Fibroblast of lung (primary cell): ENCODE data around the gene SGCG. TPM values are rescaled to one million over a fixed set of nuclear protein-coding genes. Genes with fewer than 3 reads are reported as not detected.
"Not testable (repeated sequence)": the region's sequence is repeated elsewhere in the genome, so short reads cannot be mapped to it uniquely, and the experiment has no call there.

Experiments
- DNase-seq, 2 donors: peaks; one replicate each; pipeline versions ENCODE4 v3.0.0 to v3.0.0-alpha.2; 2010; ENCODE audit warnings: low read depth in 2 of 2
- H2AFZ ChIP-seq: 2 replicates; pipeline ENCODE4 v1.5.1; 2012; ENCODE audit warnings: low read length, control low read depth, inconsistent platforms
- H3K27ac ChIP-seq: 2 replicates; pipeline ENCODE4 v1.5.1; 2011; ENCODE audit warnings: low read length, control low read depth; ENCODE audit not compliant: insufficient read depth
- H3K27me3 ChIP-seq: 2 replicates; pipeline ENCODE4 v1.5.1; 2011; ENCODE audit warnings: mild to moderate bottlenecking, low read length; ENCODE audit not compliant: control insufficient read depth, insufficient read depth
- H3K36me3 ChIP-seq: 2 replicates; pipeline ENCODE4 v1.5.1; 2011; ENCODE audit warnings: low read length; ENCODE audit not compliant: control insufficient read depth, insufficient read depth
- H3K4me1 ChIP-seq: 2 replicates; pipeline ENCODE4 v1.5.1; 2011; ENCODE audit warnings: low read length; ENCODE audit not compliant: control insufficient read depth, insufficient read depth; ENCODE audit errors: extremely low read depth
- H3K4me2 ChIP-seq: 2 replicates; pipeline ENCODE4 v1.5.1; 2011; ENCODE audit warnings: low read length, control low read depth; ENCODE audit not compliant: insufficient read depth; ENCODE audit errors: extremely low read depth
- H3K4me3 ChIP-seq, 4 experiments: fragments of 200-600 bp in 1 of 4; sonication (generic) in 1 of 4; replicated peaks in 1 of 4; 2 replicates each; pipeline ENCODE4 v1.5.1; 2011 to 2016; ENCODE audit warnings: low read length in 4 of 4, low read depth in 3 of 4, mild to moderate bottlenecking in 3 of 4, control low read depth in 2 of 4, inconsistent platforms in 1 of 4, mixed read lengths in 1 of 4; ENCODE audit not compliant: insufficient read depth in 1 of 4; ENCODE audit errors: control extremely low read depth in 1 of 4
- H3K79me2 ChIP-seq: 2 replicates; pipeline ENCODE4 v1.5.1; 2012; ENCODE audit warnings: mild to moderate bottlenecking, low read length, inconsistent platforms; ENCODE audit not compliant: control insufficient read depth, insufficient read depth
- H3K9ac ChIP-seq: 2 replicates; pipeline ENCODE4 v1.5.1; 2011; ENCODE audit warnings: mild to moderate bottlenecking, low read length, control low read depth; ENCODE audit not compliant: insufficient read depth
- H3K9me3 ChIP-seq: 2 replicates; pipeline ENCODE4 v1.5.1; 2012; ENCODE audit warnings: low read depth, low read length; ENCODE audit not compliant: control insufficient read depth, insufficient read depth
- H4K20me1 ChIP-seq: 2 replicates; pipeline ENCODE4 v1.5.1; 2011; ENCODE audit warnings: low read length; ENCODE audit not compliant: control insufficient read depth, insufficient read depth; ENCODE audit errors: extremely low read depth
- CTCF ChIP-seq, 2 donors: IDR thresholded peaks in 1 of 2; conservative IDR thresholded peaks in 1 of 2; 1 replicate in 1 of 2; 2 replicates in 1 of 2; pipeline ENCODE4 v1.5.1; 2011 to 2012; ENCODE audit warnings: low read length in 2 of 2, control low read depth in 1 of 2, inconsistent platforms in 1 of 2, low read depth in 1 of 2, mild to moderate bottlenecking in 1 of 2
- EZH2 ChIP-seq: IDR thresholded peaks from 2 replicates; pipeline ENCODE4 v1.5.1; 2012; ENCODE audit warnings: low read length, control low read depth, mild to moderate bottlenecking; ENCODE audit errors: missing control alignments
- polyA plus RNA-seq, 2 donors: library from polyadenylated mRNA; depleted of rRNA in 1 of 2; stranded (reverse) in 1 of 2; unstranded in 1 of 2; fragments of >200 nt; gene quantifications; 2 replicates each; pipeline ENCODE4 v1.2.1, GENCODE V29; 2011 to 2012; ENCODE audit warnings: missing spikeins in 1 of 2
- total RNA-seq: library from RNA; depleted of rRNA; stranded (reverse); fragments of >200 nt; gene quantifications from 2 replicates; pipeline ENCODE4 v1.2.1, GENCODE V29; 2014

Gene SGCG
- total and polyA plus RNA-seq, 2 donors (not counting 1 experiment from before 2014, with no cell fraction given) = 0.14 to 1.5 TPM

GRCh38 chr13:23288995-23289394, 108.2 kb downstream of the SGCG start:
- no peak overlapping the region for H3K27ac ChIP-seq
- no peak overlapping the region for H3K4me2 ChIP-seq
- H3K9me3 ChIP-seq = no peaks in the 10 kb centered on the region
- H3K9ac ChIP-seq = no peak overlapping the region
- no peaks in the 10 kb centered on the region for H3K4me1 ChIP-seq
- no peaks in the 10 kb centered on the region for H3K27me3 ChIP-seq
- H3K36me3 ChIP-seq = no peaks in the 10 kb centered on the region
- H3K4me3 ChIP-seq = no peak overlapping the region
- H3K79me2 ChIP-seq = no peaks in the 10 kb centered on the region
- DNase-seq = no peak
- no peak overlapping the region for H2AFZ ChIP-seq
- no peak for TF ChIP-seq CTCF (conservative IDR thresholded peaks at IDR 0.05 in 1 of 2, IDR thresholded peaks at IDR 0.05 in 1 of 2; ENCODE audit: low read depth in 1 of 2, low read length in 2 of 2)
- no peak for TF ChIP-seq EZH2
- H4K20me1 ChIP-seq = no peaks in the 10 kb centered on the region

GRCh38 chr13:23289917-23290357, 109.2 kb downstream of the SGCG start:
- Histone ChIP-seq H4K20me1 (no peaks in the 10 kb centered on the region), H3K36me3 (no peaks in the 10 kb centered on the region), H3K9me3 (no peaks in the 10 kb centered on the region), H3K9ac (no peak overlapping the region), H3K79me2 (no peaks in the 10 kb centered on the region), H2AFZ (no peak overlapping the region), H3K4me3 (no peak overlapping the region), H3K4me1 (no peaks in the 10 kb centered on the region), H3K27me3 (no peaks in the 10 kb centered on the region), H3K27ac (no peak overlapping the region), H3K4me2 (no peak overlapping the region)
- no peak for TF ChIP-seq EZH2
- no peak for TF ChIP-seq CTCF (conservative IDR thresholded peaks at IDR 0.05 in 1 of 2, IDR thresholded peaks at IDR 0.05 in 1 of 2; ENCODE audit: low read depth in 1 of 2, low read length in 2 of 2)
- DNase-seq = peak; percentile 45 to 57

- Histone ChIP-seq H3K4me2 (no peak overlapping the region), H4K20me1 (no peaks in the 10 kb centered on the region), H3K27me3 (no peaks in the 10 kb centered on the region), H3K9ac (no peak overlapping the region), H3K9me3 (no peaks in the 10 kb centered on the region), H3K36me3 (no peaks in the 10 kb centered on the region), H3K27ac (no peak overlapping the region), H2AFZ (no peak overlapping the region), H3K4me3 (no peak overlapping the region), H3K4me1 (no peaks in the 10 kb centered on the region), H3K79me2 (no peaks in the 10 kb centered on the region)
- TF ChIP-seq CTCF (conservative IDR thresholded peaks at IDR 0.05 in 1 of 2, IDR thresholded peaks at IDR 0.05 in 1 of 2; ENCODE audit: low read depth in 1 of 2, low read length in 2 of 2) (no peak), EZH2 (no peak)
- DNase-seq = peak in 1 of 2 donors; percentile 12
Measured at GRCh38 chr13:23292586-23292985, 111.8 kb downstream of the SGCG start.

GRCh38 chr13:23314837-23315236, 134.1 kb downstream of the SGCG start:
- not testable (repeated sequence) for H3K27me3 ChIP-seq, H3K36me3 ChIP-seq, H3K79me2 ChIP-seq, H3K27ac ChIP-seq, H4K20me1 ChIP-seq, H3K4me3 ChIP-seq, H2AFZ ChIP-seq, H3K9me3 ChIP-seq, H3K4me1 ChIP-seq, H3K4me2 ChIP-seq, DNase-seq, H3K9ac ChIP-seq
